H1 (cell line): ENCODE results near the gene ZBTB7A. TPM values are rescaled to one million over a fixed set of nuclear protein-coding genes. Genes with fewer than 3 reads are reported as not detected.

Experiments
- EP300 ChIP-seq, 2 experiments: IDR thresholded peaks; 1 replicate in 1 of 2; 2 replicates in 1 of 2; pipeline ENCODE4 v1.6.1; 2011 to 2012; ENCODE audit warnings: low read depth in 2 of 2, low read length in 2 of 2, mild to moderate bottlenecking in 2 of 2, borderline replicate concordance in 1 of 2, inconsistent platforms in 1 of 2, moderate library complexity in 1 of 2
- POU5F1 ChIP-seq: IDR thresholded peaks from 2 replicates; pipeline ENCODE4 v1.6.1; 2011; ENCODE audit warnings: low read depth, mild to moderate bottlenecking, low read length, moderate library complexity
- RNF2 ChIP-seq: fragments of 200-900, 300-1000 bp; sonication (generic); IDR thresholded peaks from 2 replicates; pipeline ENCODE4 v1.7.1; 2016; ENCODE audit warnings: borderline replicate concordance, low read depth, mild to moderate bottlenecking, antibody characterized with exemption, low read length; ENCODE audit not compliant: poor library complexity, severe bottlenecking; ENCODE audit errors: missing control alignments
- USF2 ChIP-seq: IDR thresholded peaks from 2 replicates; pipeline ENCODE4 v1.6.1; 2011; ENCODE audit warnings: low read length, improper control_type of control experiment
- polyA plus RNA-seq, 7 experiments: library from polyadenylated mRNA; depleted of rRNA in 3 of 7; stranded (reverse) in 5 of 7; unstranded in 2 of 7; fragments of >200 nt in 5 of 7; fragments of 200-250 nt in 2 of 7; gene quantifications; 1 replicate in 5 of 7; 2 replicates in 1 of 7; 4 replicates in 1 of 7; pipeline versions ENCODE4 v1.2.1 to v1.2.3, GENCODE V29; 2011 to 2013; ENCODE audit warnings: missing spikeins in 2 of 7, mixed read lengths in 2 of 7
- total RNA-seq: library from RNA; stranded (reverse); fragmentation: NEBNext Ultra II Directional; extraction: Animal tissue kit (Norgen Biotek cat#: 25700); gene quantifications from 2 replicates; pipeline ENCODE4 v1.2.1, GENCODE V29; 2021
- TF ChIP-seq, protein P1 (sequence below): IDR thresholded peaks from 2 replicates; pipeline ENCODE4 v1.6.1; 2012; ENCODE audit warnings: low read length, inconsistent platforms

Gene ZBTB7A
- total and polyA plus RNA-seq, 2 of the 8 experiments (the other 6 are each of a cell fraction or from before 2014, with no cell fraction given), result 5.6 to 17.8 TPM

GRCh38 chr19:4113398-4114088 lies 46.8 kb upstream of the ZBTB7A start (continued):
- TF ChIP-seq, protein P1, sequence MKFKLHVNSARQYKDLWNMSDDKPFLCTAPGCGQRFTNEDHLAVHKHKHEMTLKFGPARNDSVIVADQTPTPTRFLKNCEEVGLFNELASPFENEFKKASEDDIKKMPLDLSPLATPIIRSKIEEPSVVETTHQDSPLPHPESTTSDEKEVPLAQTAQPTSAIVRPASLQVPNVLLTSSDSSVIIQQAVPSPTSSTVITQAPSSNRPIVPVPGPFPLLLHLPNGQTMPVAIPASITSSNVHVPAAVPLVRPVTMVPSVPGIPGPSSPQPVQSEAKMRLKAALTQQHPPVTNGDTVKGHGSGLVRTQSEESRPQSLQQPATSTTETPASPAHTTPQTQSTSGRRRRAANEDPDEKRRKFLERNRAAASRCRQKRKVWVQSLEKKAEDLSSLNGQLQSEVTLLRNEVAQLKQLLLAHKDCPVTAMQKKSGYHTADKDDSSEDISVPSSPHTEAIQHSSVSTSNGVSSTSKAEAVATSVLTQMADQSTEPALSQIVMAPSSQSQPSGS, result no peak
- TF ChIP-seq EP300 (IDR thresholded peaks at IDR 0.05; ENCODE audit: borderline replicate concordance in 1 of 2, low read depth in 2 of 2, low read length in 2 of 2) (no peak), POU5F1 (no peak), RNF2 (no peak), USF2 (no peak)
